HepG2 (cell line): Measurements from ENCODE around the gene CCDC38. TPM values are rescaled to one million over a fixed set of nuclear protein-coding genes. Genes with fewer than 3 reads are reported as not detected.
A peak's percentile ranks its signal among the peaks of the same experiment; 100 is the strongest.

Experiments used
- AHR ChIP-seq: IDR thresholded peaks from 2 replicates; pipeline ENCODE4 v1.6.1; 2018; ENCODE audit warnings: missing genetic modification reagents, missing compliant biosample characterization
- GZF1 ChIP-seq: sonication (generic); formaldehyde crosslinking; IDR thresholded peaks from 2 replicates; pipeline ENCODE4 v1.5.1; 2020; ENCODE audit warnings: mild to moderate bottlenecking, missing genetic modification reagents
- HMG20A ChIP-seq: IDR thresholded peaks from 2 replicates; pipeline ENCODE4 v1.6.1; 2016; ENCODE audit warnings: borderline replicate concordance
- HOXA7 ChIP-seq: sonication (generic); formaldehyde crosslinking; IDR thresholded peaks from 2 replicates; pipeline ENCODE4 v1.8.1; 2022; ENCODE audit warnings: mild to moderate bottlenecking, missing genetic modification reagents, moderate library complexity
- NFE2 ChIP-seq: sonication (generic); formaldehyde crosslinking; IDR thresholded peaks from 2 replicates; pipeline ENCODE4 v1.4.0; 2020; ENCODE audit warnings: missing genetic modification reagents
- NFYB ChIP-seq: sonication (generic); formaldehyde crosslinking; IDR thresholded peaks from 2 replicates; pipeline ENCODE4 v1.4.0; 2020; ENCODE audit warnings: missing genetic modification reagents
- PATZ1 ChIP-seq: sonication (generic); formaldehyde crosslinking; IDR thresholded peaks from 2 replicates; pipeline ENCODE4 v1.4.0; 2020; ENCODE audit warnings: missing genetic modification reagents
- RARA ChIP-seq: IDR thresholded peaks from 2 replicates; pipeline ENCODE4 v1.6.1; 2016; ENCODE audit warnings: missing genetic modification reagents, missing compliant biosample characterization
- SKI ChIP-seq: fragments of 450-650 bp; IDR thresholded peaks from one replicate; pipeline ENCODE4 v1.6.1; 2018; ENCODE audit warnings: mild to moderate bottlenecking; ENCODE audit not compliant: partially characterized antibody
- SP140L ChIP-seq: sonication (generic); formaldehyde crosslinking; IDR thresholded peaks from 2 replicates; pipeline ENCODE4 v1.4.0; 2020; ENCODE audit warnings: missing genetic modification reagents, borderline replicate concordance
- SRF ChIP-seq: IDR thresholded peaks from 2 replicates; pipeline ENCODE4 v1.6.1; 2011; ENCODE audit warnings: mild to moderate bottlenecking, low read depth, low read length, moderate library complexity
- ZNF354B ChIP-seq: sonication (generic); formaldehyde crosslinking; IDR thresholded peaks from 2 replicates; pipeline ENCODE4 v1.8.0; 2022; ENCODE audit warnings: mild to moderate bottlenecking, missing genetic modification reagents
- ZNF441 ChIP-seq: sonication (generic); formaldehyde crosslinking; IDR thresholded peaks from 2 replicates; pipeline ENCODE4 v1.7.0; 2021; ENCODE audit warnings: missing genetic modification reagents, borderline replicate concordance
- ZNF891 ChIP-seq: sonication (generic); formaldehyde crosslinking; IDR thresholded peaks from 2 replicates; pipeline ENCODE4 v1.5.0; 2020; ENCODE audit warnings: mild to moderate bottlenecking, missing genetic modification reagents
- ZSCAN21 ChIP-seq: sonication (generic); formaldehyde crosslinking; IDR thresholded peaks from 2 replicates; pipeline ENCODE4 v1.8.0; 2022; ENCODE audit warnings: mild to moderate bottlenecking, missing genetic modification reagents, moderate library complexity, borderline replicate concordance
- polyA plus RNA-seq, 8 experiments: library from polyadenylated mRNA; depleted of rRNA in 3 of 8; stranded (reverse) in 7 of 8; unstranded in 1 of 8; fragments of >200 nt; fragmentation: Illumina TruSeq in 4 of 8; extraction: Trizol in 4 of 8; gene quantifications; 2 replicates each; pipeline versions ENCODE4 v1.2.1 to v1.2.3, GENCODE V29; 2011 to 2016; ENCODE audit warnings: low read depth in 4 of 8, missing spikeins in 1 of 8, mixed read lengths in 1 of 8; ENCODE audit not compliant: insufficient read depth in 1 of 8
- total RNA-seq, 5 experiments: library from RNA; depleted of rRNA; stranded (reverse); fragments of >200 nt; fragmentation: Illumina TruSeq; extraction: Trizol; gene quantifications; 2 replicates each; pipeline ENCODE4 v1.2.3, GENCODE V29; 2016; ENCODE audit warnings: low read depth in 1 of 5
- TF ChIP-seq, protein P1 (sequence below): sonication (generic); formaldehyde crosslinking; conservative IDR thresholded peaks from 2 replicates; pipeline ENCODE4 v1.8.0; 2022; ENCODE audit warnings: missing genetic modification reagents
- TF ChIP-seq, protein P2 (sequence below): sonication (generic); formaldehyde crosslinking; IDR thresholded peaks from 2 replicates; pipeline ENCODE4 v1.4.0; 2020; ENCODE audit warnings: missing genetic modification reagents, mild to moderate bottlenecking, borderline replicate concordance
- TF ChIP-seq, protein P3 (sequence below): sonication (generic); formaldehyde crosslinking; IDR thresholded peaks from 2 replicates; pipeline ENCODE4 v1.5.1; 2020; ENCODE audit warnings: missing genetic modification reagents, mild to moderate bottlenecking, borderline replicate concordance
- TF ChIP-seq, protein P4 (sequence below), 2 experiments: sonication (generic) in 1 of 2; formaldehyde crosslinking in 1 of 2; IDR thresholded peaks; 2 replicates each; pipeline versions ENCODE4 v1.4.0 to v1.6.1; 2018 to 2020; ENCODE audit warnings: missing genetic modification reagents in 2 of 2, borderline replicate concordance in 1 of 2, low read depth in 1 of 2, mild to moderate bottlenecking in 1 of 2, missing biosample characterization in 1 of 2

CCDC38 gene
- total and polyA plus RNA-seq, 2 of the 13 experiments (the other 11 are each of a cell fraction or from before 2014, with no cell fraction given) = 0.24 to 0.32 TPM

GRCh38 chr12:95978774-95979173, 36.4 kb upstream of the CCDC38 start (continued):
- TF ChIP-seq, protein P1, sequence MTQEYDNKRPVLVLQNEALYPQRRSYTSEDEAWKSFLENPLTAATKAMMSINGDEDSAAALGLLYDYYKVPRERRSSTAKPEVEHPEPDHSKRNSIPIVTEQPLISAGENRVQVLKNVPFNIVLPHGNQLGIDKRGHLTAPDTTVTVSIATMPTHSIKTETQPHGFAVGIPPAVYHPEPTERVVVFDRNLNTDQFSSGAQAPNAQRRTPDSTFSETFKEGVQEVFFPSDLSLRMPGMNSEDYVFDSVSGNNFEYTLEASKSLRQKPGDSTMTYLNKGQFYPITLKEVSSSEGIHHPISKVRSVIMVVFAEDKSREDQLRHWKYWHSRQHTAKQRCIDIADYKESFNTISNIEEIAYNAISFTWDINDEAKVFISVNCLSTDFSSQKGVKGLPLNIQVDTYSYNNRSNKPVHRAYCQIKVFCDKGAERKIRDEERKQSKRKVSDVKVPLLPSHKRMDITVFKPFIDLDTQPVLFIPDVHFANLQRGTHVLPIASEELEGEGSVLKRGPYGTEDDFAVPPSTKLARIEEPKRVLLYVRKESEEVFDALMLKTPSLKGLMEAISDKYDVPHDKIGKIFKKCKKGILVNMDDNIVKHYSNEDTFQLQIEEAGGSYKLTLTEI (CRISPR knock-in tag) = no peak
- TF ChIP-seq, protein P2, sequence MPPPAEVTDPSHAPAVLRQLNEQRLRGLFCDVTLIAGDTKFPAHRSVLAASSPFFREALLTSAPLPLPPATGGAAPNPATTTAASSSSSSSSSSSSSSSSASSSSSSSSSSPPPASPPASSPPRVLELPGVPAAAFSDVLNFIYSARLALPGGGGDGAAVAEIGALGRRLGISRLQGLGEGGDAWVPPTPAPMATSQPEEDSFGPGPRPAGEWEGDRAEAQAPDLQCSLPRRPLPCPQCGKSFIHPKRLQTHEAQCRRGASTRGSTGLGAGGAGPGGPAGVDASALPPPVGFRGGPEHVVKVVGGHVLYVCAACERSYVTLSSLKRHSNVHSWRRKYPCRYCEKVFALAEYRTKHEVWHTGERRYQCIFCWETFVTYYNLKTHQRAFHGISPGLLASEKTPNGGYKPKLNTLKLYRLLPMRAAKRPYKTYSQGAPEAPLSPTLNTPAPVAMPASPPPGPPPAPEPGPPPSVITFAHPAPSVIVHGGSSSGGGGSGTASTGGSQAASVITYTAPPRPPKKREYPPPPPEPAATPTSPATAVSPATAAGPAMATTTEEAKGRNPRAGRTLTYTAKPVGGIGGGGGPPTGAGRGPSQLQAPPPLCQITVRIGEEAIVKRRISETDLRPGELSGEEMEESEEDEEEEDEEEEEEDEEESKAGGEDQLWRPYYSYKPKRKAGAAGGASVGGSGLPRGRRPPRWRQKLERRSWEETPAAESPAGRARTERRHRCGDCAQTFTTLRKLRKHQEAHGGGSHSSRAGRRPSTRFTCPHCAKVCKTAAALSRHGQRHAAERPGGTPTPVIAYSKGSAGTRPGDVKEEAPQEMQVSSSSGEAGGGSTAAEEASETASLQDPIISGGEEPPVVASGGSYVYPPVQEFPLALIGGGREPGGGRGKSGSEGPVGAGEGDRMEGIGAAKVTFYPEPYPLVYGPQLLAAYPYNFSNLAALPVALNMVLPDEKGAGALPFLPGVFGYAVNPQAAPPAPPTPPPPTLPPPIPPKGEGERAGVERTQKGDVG (CRISPR knock-in tag) = no peak
- TF ChIP-seq HOXA7 (CRISPR knock-in tag) = no peak
- no peak for TF ChIP-seq AHR (CRISPR knock-in tag)
- TF ChIP-seq, protein P3, sequence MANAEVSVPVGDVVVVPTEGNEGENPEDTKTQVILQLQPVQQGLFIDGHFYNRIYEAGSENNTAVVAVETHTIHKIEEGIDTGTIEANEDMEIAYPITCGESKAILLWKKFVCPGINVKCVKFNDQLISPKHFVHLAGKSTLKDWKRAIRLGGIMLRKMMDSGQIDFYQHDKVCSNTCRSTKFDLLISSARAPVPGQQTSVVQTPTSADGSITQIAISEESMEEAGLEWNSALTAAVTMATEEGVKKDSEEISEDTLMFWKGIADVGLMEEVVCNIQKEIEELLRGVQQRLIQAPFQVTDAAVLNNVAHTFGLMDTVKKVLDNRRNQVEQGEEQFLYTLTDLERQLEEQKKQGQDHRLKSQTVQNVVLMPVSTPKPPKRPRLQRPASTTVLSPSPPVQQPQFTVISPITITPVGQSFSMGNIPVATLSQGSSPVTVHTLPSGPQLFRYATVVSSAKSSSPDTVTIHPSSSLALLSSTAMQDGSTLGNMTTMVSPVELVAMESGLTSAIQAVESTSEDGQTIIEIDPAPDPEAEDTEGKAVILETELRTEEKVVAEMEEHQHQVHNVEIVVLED (CRISPR knock-in tag) = no peak
- TF ChIP-seq ZSCAN21 (CRISPR knock-in tag) = no peak
- peak; percentile 15; the same call in 1 of the 2 replicates for TF ChIP-seq HMG20A (CRISPR knock-in tag)
- peak; percentile 74 for TF ChIP-seq RARA (CRISPR knock-in tag)
- no peak for TF ChIP-seq GZF1 (CRISPR knock-in tag)
- no peak for TF ChIP-seq ZNF441 (CRISPR knock-in tag)
- no peak for TF ChIP-seq PATZ1 (CRISPR knock-in tag)
- TF ChIP-seq ZNF891 (CRISPR knock-in tag) = no peak
- no peak for TF ChIP-seq NFE2
- TF ChIP-seq SP140L (CRISPR knock-in tag) = no peak
- no peak for TF ChIP-seq NFYB (CRISPR knock-in tag)
- no peak for TF ChIP-seq ZNF354B
- no peak for TF ChIP-seq SKI
- TF ChIP-seq, protein P4, sequence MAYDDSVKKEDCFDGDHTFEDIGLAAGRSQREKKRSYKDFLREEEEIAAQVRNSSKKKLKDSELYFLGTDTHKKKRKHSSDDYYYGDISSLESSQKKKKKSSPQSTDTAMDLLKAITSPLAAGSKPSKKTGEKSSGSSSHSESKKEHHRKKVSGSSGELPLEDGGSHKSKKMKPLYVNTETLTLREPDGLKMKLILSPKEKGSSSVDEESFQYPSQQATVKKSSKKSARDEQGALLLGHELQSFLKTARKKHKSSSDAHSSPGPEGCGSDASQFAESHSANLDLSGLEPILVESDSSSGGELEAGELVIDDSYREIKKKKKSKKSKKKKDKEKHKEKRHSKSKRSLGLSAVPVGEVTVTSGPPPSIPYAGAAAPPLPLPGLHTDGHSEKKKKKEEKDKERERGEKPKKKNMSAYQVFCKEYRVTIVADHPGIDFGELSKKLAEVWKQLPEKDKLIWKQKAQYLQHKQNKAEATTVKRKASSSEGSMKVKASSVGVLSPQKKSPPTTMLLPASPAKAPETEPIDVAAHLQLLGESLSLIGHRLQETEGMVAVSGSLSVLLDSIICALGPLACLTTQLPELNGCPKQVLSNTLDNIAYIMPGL (CRISPR knock-in tag; IDR thresholded peaks at IDR 0.05; ENCODE audit: borderline replicate concordance in 1 of 2, low read depth in 1 of 2) = no peak
- no peak for TF ChIP-seq SRF
